H1 (cell line): ENCODE results near the gene NFASC. TPM values are rescaled to one million over a fixed set of nuclear protein-coding genes. Genes with fewer than 3 reads are reported as not detected.

Experiments
- CTCF ChIA-PET: fragments of 300-600 bp; sonication (Branson Sonifier 250); formaldehyde crosslinking; loops from one replicate; lab custom pipeline; 2021; ENCODE audit not compliant: partially characterized antibody; lab: Charles Lee
- POLR2A ChIA-PET: fragments of 300-600 bp; sonication (Branson Sonifier 250); formaldehyde crosslinking; loops from one replicate; lab custom pipeline; 2021; ENCODE audit warnings: inconsistent platforms; ENCODE audit not compliant: partially characterized antibody; lab: Charles Lee
- DNase-seq, 2 experiments: peaks; one replicate each; pipeline versions ENCODE4 v3.0.0 to v3.0.0-alpha.2; 2010 to 2022; ENCODE audit warnings: low spot score in 2 of 2, low read depth in 1 of 2, mixed read lengths in 1 of 2
- FAIRE-seq: peaks from 2 replicates; lab custom pipeline; 2011; peaks lifted over from hg19 to GRCh38; lab: Jason Lieb, UNC
- H2AFZ ChIP-seq: 2 replicates; pipeline ENCODE4 v1.8.1; 2012; ENCODE audit warnings: low read length, inconsistent platforms
- H2AK5ac ChIP-seq: 2 replicates; pipeline ENCODE4 v1.6.1; 2013; ENCODE audit warnings: low read depth, low read length
- H2BK120ac ChIP-seq: replicated peaks from 2 replicates; pipeline ENCODE3; 2013; ENCODE audit warnings: low read depth, low read length, inconsistent platforms
- H2BK12ac ChIP-seq: 2 replicates; pipeline ENCODE4 v1.6.1; 2013; ENCODE audit warnings: low read depth, low read length
- H2BK15ac ChIP-seq: 2 replicates; pipeline ENCODE4 v1.6.1; 2013; ENCODE audit warnings: low read length
- H2BK20ac ChIP-seq: 2 replicates; pipeline ENCODE4 v1.6.1; 2013; ENCODE audit warnings: low read length
- H2BK5ac ChIP-seq: 2 replicates; pipeline ENCODE4 v1.6.1; 2013; ENCODE audit warnings: low read depth, low read length
- H3K14ac ChIP-seq: 2 replicates; pipeline ENCODE4 v1.6.1; 2013; ENCODE audit warnings: inconsistent platforms; ENCODE audit not compliant: insufficient read length
- H3K18ac ChIP-seq: 2 replicates; pipeline ENCODE4 v1.6.1; 2013; ENCODE audit warnings: low read length; ENCODE audit errors: extremely low read depth
- H3K23ac ChIP-seq: 2 replicates; pipeline ENCODE4 v1.6.1; 2013; ENCODE audit warnings: inconsistent platforms; ENCODE audit not compliant: insufficient read length
- H3K23me2 ChIP-seq: 2 replicates; pipeline ENCODE4 v1.6.1; 2013; ENCODE audit warnings: low read depth, low read length
- H3K27ac ChIP-seq: 2 replicates; pipeline ENCODE4 v1.6.1; 2011; ENCODE audit warnings: low read depth, low read length, inconsistent platforms
- H3K27me3 ChIP-seq, 4 experiments: replicated peaks in 1 of 4; 1 replicate in 1 of 4; 2 replicates in 3 of 4; pipeline versions ENCODE4 v1.6.1 to v1.8.1; 2011 to 2013; ENCODE audit warnings: low read length in 3 of 4, mild to moderate bottlenecking in 3 of 4, inconsistent platforms in 2 of 4, mixed read lengths in 2 of 4, moderate library complexity in 1 of 4; ENCODE audit not compliant: control insufficient read depth in 3 of 4, insufficient read depth in 3 of 4; ENCODE audit errors: extremely low read depth in 1 of 4
- H3K36me3 ChIP-seq, 4 experiments: 2 replicates each; pipeline versions ENCODE4 v1.6.1 to v1.8.1; 2011 to 2013; ENCODE audit warnings: mild to moderate bottlenecking in 4 of 4, low read length in 3 of 4, moderate library complexity in 2 of 4, control low read depth in 1 of 4, inconsistent platforms in 1 of 4; ENCODE audit not compliant: insufficient read depth in 4 of 4, control insufficient read depth in 2 of 4
- H3K4ac ChIP-seq: replicated peaks from 2 replicates; pipeline ENCODE3; 2013; ENCODE audit warnings: low read length, low read depth, mixed read lengths, inconsistent platforms; ENCODE audit not compliant: insufficient read length
- H3K4me1 ChIP-seq, 4 experiments: replicated peaks in 1 of 4; 1 replicate in 1 of 4; 2 replicates in 3 of 4; pipeline versions ENCODE4 v1.6.1 to v1.8.1; 2011 to 2013; ENCODE audit warnings: low read length in 3 of 4, inconsistent platforms in 2 of 4, mixed read lengths in 1 of 4; ENCODE audit not compliant: insufficient read depth in 4 of 4, control insufficient read depth in 3 of 4
- H3K4me2 ChIP-seq, 2 experiments: 2 replicates each; pipeline versions ENCODE4 v1.6.1 to v1.8.1; 2011 to 2013; ENCODE audit warnings: low read depth in 2 of 2, low read length in 2 of 2, control low read depth in 1 of 2, inconsistent platforms in 1 of 2, mild to moderate bottlenecking in 1 of 2; ENCODE audit not compliant: insufficient read depth in 1 of 2
- H3K4me3 ChIP-seq, 4 experiments: fragments of 200-600, 300-600 bp in 1 of 4; sonication (generic), shearing (Covaris generic), sonication (Bioruptor Twin) in 1 of 4; 2 replicates each; pipeline versions ENCODE4 v1.5.1 to v1.8.1; 2011 to 2016; ENCODE audit warnings: low read length in 4 of 4, low read depth in 3 of 4, control low read depth in 2 of 4, inconsistent platforms in 2 of 4, mild to moderate bottlenecking in 2 of 4, mixed read lengths in 1 of 4, moderate library complexity in 1 of 4; ENCODE audit not compliant: insufficient read depth in 2 of 4; ENCODE audit errors: extremely low read depth in 1 of 4
- H3K56ac ChIP-seq: replicated peaks from 2 replicates; pipeline ENCODE3; 2013; ENCODE audit warnings: low read depth, mild to moderate bottlenecking, mixed read lengths, low read length, inconsistent platforms; ENCODE audit not compliant: insufficient read length
- H3K79me1 ChIP-seq: 2 replicates; pipeline ENCODE4 v1.6.1; 2013; ENCODE audit warnings: low read depth, low read length, control low read depth
- H3K79me2 ChIP-seq, 2 experiments: 2 replicates each; pipeline versions ENCODE4 v1.6.1 to v1.8.1; 2012 to 2013; ENCODE audit warnings: low read length in 2 of 2, mild to moderate bottlenecking in 2 of 2, inconsistent platforms in 1 of 2; ENCODE audit not compliant: insufficient read depth in 2 of 2, control insufficient read depth in 1 of 2
- H3K9ac ChIP-seq, 4 experiments: replicated peaks in 1 of 4; 1 replicate in 1 of 4; 2 replicates in 3 of 4; pipeline versions ENCODE4 v1.6.1 to v1.8.1; 2011 to 2013; ENCODE audit warnings: low read depth in 3 of 4, low read length in 3 of 4, control low read depth in 2 of 4, mild to moderate bottlenecking in 2 of 4, moderate library complexity in 2 of 4, inconsistent platforms in 1 of 4; ENCODE audit errors: extremely low read depth in 1 of 4
- H3K9me3 ChIP-seq, 2 experiments: 2 replicates each; pipeline versions ENCODE4 v1.6.1 to v1.8.1; 2012 to 2013; ENCODE audit warnings: mild to moderate bottlenecking in 2 of 2, moderate library complexity in 2 of 2, control low read depth in 1 of 2, inconsistent platforms in 1 of 2, low read depth in 1 of 2, low read length in 1 of 2, mixed read lengths in 1 of 2; ENCODE audit not compliant: insufficient read depth in 2 of 2
- H4K20me1 ChIP-seq, 2 experiments: replicated peaks in 1 of 2; 2 replicates each; pipeline versions ENCODE3 to v1.8.1; 2011 to 2013; ENCODE audit warnings: inconsistent platforms in 2 of 2, low read length in 2 of 2, mild to moderate bottlenecking in 1 of 2; ENCODE audit not compliant: insufficient read depth in 2 of 2, control insufficient read depth in 1 of 2
- H4K5ac ChIP-seq: 2 replicates; pipeline ENCODE4 v1.6.1; 2013; ENCODE audit warnings: low read length, low read depth, mixed read lengths, inconsistent platforms; ENCODE audit not compliant: insufficient read length
- H4K8ac ChIP-seq: 2 replicates; pipeline ENCODE4 v1.8.0; 2013; ENCODE audit warnings: mild to moderate bottlenecking, moderate library complexity, low read length, inconsistent platforms; ENCODE audit not compliant: insufficient read depth; ENCODE audit errors: extremely low read depth
- H4K91ac ChIP-seq: replicated peaks from 2 replicates; pipeline ENCODE3; 2013; ENCODE audit warnings: low read length, mixed read lengths, inconsistent platforms; ENCODE audit not compliant: insufficient read length
- ASH2L ChIP-seq: fragments of 200-600, 300-600 bp; sonication (generic); IDR thresholded peaks from one replicate; pipeline ENCODE4 v1.7.1; 2017; ENCODE audit warnings: low read length
- CTCF ChIP-seq, 3 experiments: IDR thresholded peaks; 1 replicate in 2 of 3; 2 replicates in 1 of 3; pipeline versions ENCODE4 v1.5.1 to v1.6.1; 2011; ENCODE audit warnings: low read length in 3 of 3, mild to moderate bottlenecking in 3 of 3, inconsistent platforms in 2 of 3, low read depth in 1 of 3, moderate library complexity in 1 of 3; ENCODE audit not compliant: insufficient read depth in 1 of 3; ENCODE audit errors: control extremely low read depth in 1 of 3
- HDAC2 ChIP-seq, 2 experiments: fragments of 300-600 bp in 1 of 2; sonication (generic) in 1 of 2; IDR thresholded peaks; 2 replicates each; pipeline ENCODE4 v1.6.1; 2011 to 2012; ENCODE audit warnings: low read depth in 2 of 2, low read length in 2 of 2, mild to moderate bottlenecking in 2 of 2, moderate library complexity in 2 of 2, borderline replicate concordance in 1 of 2, inconsistent platforms in 1 of 2
- NANOG ChIP-seq: IDR thresholded peaks from 2 replicates; pipeline ENCODE4 v1.6.1; 2011; ENCODE audit warnings: low read length, low read depth, mild to moderate bottlenecking, inconsistent platforms; ENCODE audit not compliant: insufficient read depth, poor library complexity, severe bottlenecking
- NRF1 ChIP-seq: IDR thresholded peaks from 2 replicates; pipeline ENCODE4 v1.6.1; 2011; ENCODE audit warnings: mild to moderate bottlenecking, low read depth, low read length, improper control_type of control experiment
- SIN3A ChIP-seq, 2 experiments: IDR thresholded peaks in 1 of 2; conservative IDR thresholded peaks in 1 of 2; 2 replicates each; pipeline ENCODE4 v1.6.1; 2011 to 2012; ENCODE audit warnings: low read length in 2 of 2, improper control_type of control experiment in 1 of 2, low read depth in 1 of 2, mild to moderate bottlenecking in 1 of 2
- SUZ12 ChIP-seq: fragments of 200-600 bp; sonication (generic); IDR thresholded peaks from 2 replicates; pipeline ENCODE4 v1.6.1; 2012; ENCODE audit warnings: mild to moderate bottlenecking, inconsistent platforms, low read length, moderate library complexity, mixed read lengths
- TBP ChIP-seq: IDR thresholded peaks from 2 replicates; pipeline ENCODE4 v1.6.1; 2011; ENCODE audit warnings: low read depth, low read length, improper control_type of control experiment
- YY1 ChIP-seq: IDR thresholded peaks from 2 replicates; pipeline ENCODE4 v1.6.1; 2011; ENCODE audit warnings: low read depth, mild to moderate bottlenecking, low read length
- WGBS, 2 experiments: shearing (Covaris generic) in 1 of 2; methylation state at CpG; one replicate each; pipeline versions ENCODE4 v1.1.6 to v1.1.7; 2013 to 2015; ENCODE audit warnings: low lambda C conversion rate in 2 of 2, mixed read lengths in 2 of 2, inconsistent platforms in 1 of 2, low coverage in 1 of 2, missing lambda C conversion rate in 1 of 2; ENCODE audit not compliant: insufficient replicate concordance in 2 of 2, insufficient coverage in 1 of 2, insufficient read length in 1 of 2; ENCODE audit errors: extremely low coverage in 1 of 2, missing lambda C conversion rate in 1 of 2; 5-methylcytosine and 5-hydroxymethylcytosine counted together
- polyA plus RNA-seq, 7 experiments: library from polyadenylated mRNA; depleted of rRNA in 3 of 7; stranded (reverse) in 5 of 7; unstranded in 2 of 7; fragments of >200 nt in 5 of 7; fragments of 200-250 nt in 2 of 7; gene quantifications; 1 replicate in 5 of 7; 2 replicates in 1 of 7; 4 replicates in 1 of 7; pipeline versions ENCODE4 v1.2.1 to v1.2.3, GENCODE V29; 2011 to 2013; ENCODE audit warnings: missing spikeins in 2 of 7, mixed read lengths in 2 of 7
- total RNA-seq: library from RNA; stranded (reverse); fragmentation: NEBNext Ultra II Directional; extraction: Animal tissue kit (Norgen Biotek cat#: 25700); gene quantifications from 2 replicates; pipeline ENCODE4 v1.2.1, GENCODE V29; 2021

Gene NFASC
- total and polyA plus RNA-seq, 2 of the 8 experiments (the other 6 are each of a cell fraction or from before 2014, with no cell fraction given): 5.0 to 15.2 TPM

GRCh38 chr1:204828352-204828850 lies 42.3 kb upstream of the NFASC start:
- FAIRE-seq (peak; percentile 32), DNase-seq (peak; percentile 43 to 93)
- no peak overlapping the region for H2BK20ac ChIP-seq
- no peaks in the 10 kb centered on the region for H3K79me2 ChIP-seq
- peaks cover 3 to 4% of the 10 kb centered on the region in 2 experiments for H4K20me1 ChIP-seq
- no peak overlapping the region for H2BK120ac ChIP-seq
- WGBS, 2 experiments: 3% methylated on average over 37 of the region's 53 CpGs; no CpG with 5 or more reads in 1 of the 2 experiments
- H3K4me2 ChIP-seq: peak overlapping the region; percentile 74 to 83
- H2AFZ ChIP-seq: peak overlapping the region; percentile 82
- no peaks in the 10 kb centered on the region for H3K9me3 ChIP-seq
- no peak overlapping the region for H2BK5ac ChIP-seq
- H3K9ac ChIP-seq: no peak overlapping the region
- no peak overlapping the region for H3K27ac ChIP-seq
- ChIA-PET CTCF (interaction anchor here (0.7 to 24.6 kb wide), 25 partner anchors 9 to 233 kb away, joined by 3 to 361 read pairs (median 5); no protein-coding TSS in a partner anchor), POLR2A (interaction anchor here (1.1 to 2.3 kb wide), 4 partner anchors 21 to 113 kb away, joined by 3 to 5 read pairs (median 4); no protein-coding TSS in a partner anchor)
- 0 out of 2 replicates have a peak overlapping the region, but pooled peaks have one; percentile 51 for H4K8ac ChIP-seq
- no peak overlapping the region for H3K56ac ChIP-seq
- no peak overlapping the region for H4K5ac ChIP-seq
- no peak overlapping the region for H3K18ac ChIP-seq
- no peaks in the 10 kb centered on the region; the same call in 1 of the 2 replicates for H3K79me1 ChIP-seq
- no peak overlapping the region for H2AK5ac ChIP-seq
- peak overlapping the region; percentile 47 to 66 (median 55) for H3K4me3 ChIP-seq
- peaks cover 6% of the 10 kb centered on the region; the same call in 1 of the 2 replicates for H3K23me2 ChIP-seq
- H4K91ac ChIP-seq: no peak overlapping the region
- H3K23ac ChIP-seq: no peak overlapping the region
- no peak overlapping the region for H2BK12ac ChIP-seq
- no peak overlapping the region for H3K14ac ChIP-seq
- H3K36me3 ChIP-seq: no peaks in the 10 kb centered on the region
- no peak overlapping the region for H2BK15ac ChIP-seq
- peaks cover 0 to 8% (median 3%) of the 10 kb centered on the region in 4 experiments; a peak in 4 of 7 replicates for H3K27me3 ChIP-seq
- H3K4me1 ChIP-seq: peaks cover 3 to 10% (median 8%) of the 10 kb centered on the region in 4 experiments; a peak in 6 of 7 replicates
- H3K4ac ChIP-seq: no peak overlapping the region
- TF ChIP-seq CTCF (IDR thresholded peaks at IDR 0.05; ENCODE audit: control extremely low read depth in 1 of 3, insufficient read depth in 1 of 3, low read depth in 1 of 3, low read length in 3 of 3): peak in 2 of 3 experiments; percentile 19 to 35; a peak in 3 of 4 replicates
- TF ChIP-seq ASH2L: peak; percentile 83
- 0 out of 2 replicates have a peak, but pooled peaks have one; percentile 34 for TF ChIP-seq YY1
- no peak for TF ChIP-seq NANOG
- no peak for TF ChIP-seq SUZ12
- peak; percentile 11 to 45; a peak in 1 of 4 replicates for TF ChIP-seq SIN3A (conservative IDR thresholded peaks at IDR 0.05 in 1 of 2, IDR thresholded peaks at IDR 0.05 in 1 of 2; ENCODE audit: low read depth in 1 of 2, low read length in 2 of 2)
- TF ChIP-seq HDAC2 (IDR thresholded peaks at IDR 0.05; ENCODE audit: borderline replicate concordance in 1 of 2, low read depth in 2 of 2, low read length in 2 of 2): 0 out of 4 replicates have a peak, but pooled peaks of 1 of the 2 experiments have one; percentile 16
- no peak for TF ChIP-seq NRF1
- peak; percentile 60; the same call in 1 of the 2 replicates for TF ChIP-seq TBP
